PC-3 (cell line): ENCODE data around the gene GPR42. TPM values are rescaled to one million over a fixed set of nuclear protein-coding genes. Genes with fewer than 3 reads are reported as not detected.

ENCODE experiments used
- ATAC-seq: fragments of 200-7000 bp; cut with Tn5 transposase; 2 replicates; pipeline ENCODE4 v1.9.1; 2020; ENCODE audit warnings: mild to moderate bottlenecking, moderate library complexity
- BruUV-seq: library from RNA; stranded (reverse); fragments of 400-500 nt; replicated peaks from 2 replicates; lab custom pipeline; 2021; lab: Mats Ljungman, UMichigan
- CTCF ChIA-PET: fragments of 300-600 bp; sonication (Branson Sonifier 250); formaldehyde crosslinking; loops from one replicate; lab custom pipeline; 2022; ENCODE audit warnings: antibody characterized with exemption; lab: Charles Lee
- POLR2A ChIA-PET: fragments of 300-600 bp; sonication (Branson Sonifier 250); formaldehyde crosslinking; loops from one replicate; lab custom pipeline; 2022; ENCODE audit warnings: antibody characterized with exemption; ENCODE audit not compliant: unreplicated experiment; lab: Charles Lee
- DNase-seq: peaks from one replicate; pipeline ENCODE4 v3.0.0-alpha.2; 2015
- H2AFZ ChIP-seq: fragments of 300-600 bp; sonication (generic); 2 replicates; pipeline ENCODE4 v1.6.0; 2016; ENCODE audit warnings: antibody characterized with exemption, low read length
- H3F3A ChIP-seq: fragments of 300-600 bp; sonication (generic); one replicate; pipeline ENCODE4 v1.6.0; 2017; ENCODE audit warnings: antibody characterized with exemption, low read length, control low read depth, mild to moderate bottlenecking; ENCODE audit not compliant: unreplicated experiment
- H3K27ac ChIP-seq: fragments of 300-600 bp; sonication (generic); 2 replicates; pipeline ENCODE4 v1.5.1; 2016; ENCODE audit warnings: mild to moderate bottlenecking, low read length
- H3K27me3 ChIP-seq: fragments of 300-600 bp; sonication (generic); 2 replicates; pipeline ENCODE4 v1.6.1; 2016; ENCODE audit warnings: low read length, mixed read lengths
- H3K36me3 ChIP-seq: fragments of 300-600 bp; sonication (generic); 2 replicates; pipeline ENCODE4 v1.6.1; 2016; ENCODE audit warnings: low read depth, mixed run types, low read length, mixed read lengths
- H3K4me1 ChIP-seq: fragments of 300-600 bp; sonication (generic); 2 replicates; pipeline ENCODE4 v1.5.1; 2016; ENCODE audit warnings: low read length; ENCODE audit not compliant: insufficient read depth
- H3K4me2 ChIP-seq: fragments of 300-600 bp; sonication (generic); 2 replicates; pipeline ENCODE4 v1.6.0; 2016; ENCODE audit warnings: low read length
- H3K4me3 ChIP-seq: fragments of 300-600 bp; sonication (generic); 2 replicates; pipeline ENCODE4 v1.5.1; 2016; ENCODE audit warnings: mild to moderate bottlenecking, low read length, mixed read lengths
- H3K79me2 ChIP-seq: fragments of 300-600 bp; sonication (generic); 2 replicates; pipeline ENCODE4 v1.6.1; 2017; ENCODE audit warnings: low read length, mixed read lengths
- H3K9ac ChIP-seq: fragments of 300-600 bp; sonication (generic); 2 replicates; pipeline ENCODE4 v1.6.0; 2016; ENCODE audit warnings: mild to moderate bottlenecking, low read length
- H3K9me2 ChIP-seq: fragments of 300-600 bp; sonication (generic); replicated peaks from 2 replicates; pipeline ENCODE4 v1.6.1; 2016; ENCODE audit warnings: mixed run types, low read length, mixed read lengths
- H3K9me3 ChIP-seq: fragments of 300-600 bp; sonication (generic); 2 replicates; pipeline ENCODE4 v1.6.1; 2016; ENCODE audit warnings: low read length, mixed read lengths
- H4K20me1 ChIP-seq: fragments of 300-600 bp; sonication (generic); 2 replicates; pipeline ENCODE4 v1.6.1; 2016; ENCODE audit warnings: low read length, mixed read lengths
- CTCF ChIP-seq: fragments of 300-600 bp; sonication (generic); conservative IDR thresholded peaks from 2 replicates; pipeline ENCODE4 v1.5.1; 2017; ENCODE audit warnings: antibody characterized with exemption, low read depth, mild to moderate bottlenecking, low read length
- EZH2 ChIP-seq: fragments of 300-600 bp; sonication (generic); IDR thresholded peaks from one replicate; pipeline ENCODE4 v1.6.1; 2017; ENCODE audit warnings: antibody characterized with exemption, mild to moderate bottlenecking, low read length; ENCODE audit not compliant: unreplicated experiment
- EZH2phosphoT487 ChIP-seq: fragments of 300-600 bp; sonication (generic); IDR thresholded peaks from 2 replicates; pipeline ENCODE4 v1.6.1; 2018; ENCODE audit warnings: mild to moderate bottlenecking, antibody characterized with exemption, low read length, borderline replicate concordance
- intact Hi-C: fragments of 100-400 bp; cut with micrococcal nuclease; formaldehyde crosslinking; loops from 2 replicates; pipeline ENCODE4 v1.9.0; 2023
- total RNA-seq: library from RNA; depleted of rRNA; stranded (reverse); fragments of >200 nt; gene quantifications from 2 replicates; pipeline ENCODE4 v1.2.3, GENCODE V29; 2014

Gene GPR42
- total RNA-seq, 1 experiment from 2014 or later = not detected

GRCh38 chr19:35344511-35345031 is 26.3 kb upstream of the GPR42 start:
- Histone ChIP-seq H3K36me3 (no peaks in the 10 kb centered on the region), H3K4me3 (no peak overlapping the region), H3K27ac (no peak overlapping the region), H2AFZ (no peak overlapping the region), H3K9ac (no peak overlapping the region), H3K4me2 (no peak overlapping the region), H3K9me2 (no peaks in the 10 kb centered on the region), H3F3A (no peaks in the 10 kb centered on the region), H4K20me1 (no peaks in the 10 kb centered on the region), H3K27me3 (peaks cover 21% of the 10 kb centered on the region; the same call in 1 of the 2 replicates), H3K4me1 (no peaks in the 10 kb centered on the region), H3K79me2 (no peaks in the 10 kb centered on the region), H3K9me3 (no peaks in the 10 kb centered on the region)
- no peak for TF ChIP-seq CTCF
- no peak for TF ChIP-seq EZH2
- no peak for TF ChIP-seq EZH2phosphoT487
- DNase-seq = no peak
- ChIA-PET POLR2A (no interaction called here), CTCF (no interaction called here)
- BruUV-seq = no TSS peak
- intact Hi-C loops = no loop called here
- ATAC-seq = no peak

GRCh38 chr19:35345671-35346111 is 25.2 kb upstream of the GPR42 start:
- H3F3A ChIP-seq = no peaks in the 10 kb centered on the region
- CTCF ChIA-PET = no interaction called here
- no peaks in the 10 kb centered on the region for H4K20me1 ChIP-seq
- no peak overlapping the region for H2AFZ ChIP-seq
- DNase-seq (no peak), ATAC-seq (no peak)
- H3K4me3 ChIP-seq = no peak overlapping the region
- POLR2A ChIA-PET = no interaction called here
- H3K4me1 ChIP-seq = no peaks in the 10 kb centered on the region
- peaks cover 21% of the 10 kb centered on the region; the same call in 1 of the 2 replicates for H3K27me3 ChIP-seq
- no peaks in the 10 kb centered on the region for H3K9me2 ChIP-seq
- no peaks in the 10 kb centered on the region for H3K36me3 ChIP-seq
- intact Hi-C loops = no loop called here
- no peaks in the 10 kb centered on the region for H3K79me2 ChIP-seq
- no peaks in the 10 kb centered on the region for H3K9me3 ChIP-seq
- no TSS peak for BruUV-seq
- H3K9ac ChIP-seq = no peak overlapping the region
- H3K27ac ChIP-seq = no peak overlapping the region
- TF ChIP-seq EZH2phosphoT487 (no peak), CTCF (no peak), EZH2 (no peak)
- H3K4me2 ChIP-seq = no peak overlapping the region

- intact Hi-C loops = no loop called here
- ChIA-PET CTCF (no interaction called here), POLR2A (no interaction called here)
- H2AFZ ChIP-seq = no peak overlapping the region
- no peak overlapping the region for H3K9ac ChIP-seq
- no peaks in the 10 kb centered on the region for H3K4me1 ChIP-seq
- peaks cover 21% of the 10 kb centered on the region; the same call in 1 of the 2 replicates for H3K27me3 ChIP-seq
- DNase-seq = no peak
- no peak overlapping the region for H3K27ac ChIP-seq
- no peaks in the 10 kb centered on the region for H3K9me3 ChIP-seq
- no peaks in the 10 kb centered on the region for H3K36me3 ChIP-seq
- no peaks in the 10 kb centered on the region for H3F3A ChIP-seq
- no peaks in the 10 kb centered on the region for H4K20me1 ChIP-seq
- no TSS peak for BruUV-seq
- no peaks in the 10 kb centered on the region for H3K79me2 ChIP-seq
- TF ChIP-seq CTCF (no peak), EZH2 (no peak), EZH2phosphoT487 (no peak)
- no peak for ATAC-seq
- no peak overlapping the region for H3K4me2 ChIP-seq
- no peaks in the 10 kb centered on the region for H3K9me2 ChIP-seq
- H3K4me3 ChIP-seq = no peak overlapping the region
These were observed 24.4 kb upstream of the GPR42 start for GRCh38 chr19:35346193-35347052.
